ENCODE measurements around the gene NTRK3.

DNA sequence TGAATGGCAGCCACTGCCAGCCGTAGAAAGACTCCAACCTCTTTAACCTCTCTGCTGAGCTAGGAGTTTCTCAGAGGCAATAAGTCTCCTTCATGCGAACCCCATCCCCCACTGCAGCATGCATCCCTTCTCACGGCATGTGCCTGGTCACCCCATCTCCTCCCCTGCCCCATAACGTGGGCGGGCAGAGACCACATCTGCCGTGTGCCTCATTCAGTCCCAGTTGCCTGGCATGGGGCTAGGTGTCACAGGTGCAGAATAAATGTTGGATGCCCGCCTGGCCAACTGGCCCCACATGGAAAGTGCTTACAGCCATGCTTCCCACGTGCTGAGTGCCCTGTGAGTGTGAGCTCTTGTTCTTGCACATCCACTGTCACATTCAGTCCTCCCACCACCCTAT, 43.5 kb upstream of the NTRK3 start:
- TF ChIP-seq, protein P1, sequence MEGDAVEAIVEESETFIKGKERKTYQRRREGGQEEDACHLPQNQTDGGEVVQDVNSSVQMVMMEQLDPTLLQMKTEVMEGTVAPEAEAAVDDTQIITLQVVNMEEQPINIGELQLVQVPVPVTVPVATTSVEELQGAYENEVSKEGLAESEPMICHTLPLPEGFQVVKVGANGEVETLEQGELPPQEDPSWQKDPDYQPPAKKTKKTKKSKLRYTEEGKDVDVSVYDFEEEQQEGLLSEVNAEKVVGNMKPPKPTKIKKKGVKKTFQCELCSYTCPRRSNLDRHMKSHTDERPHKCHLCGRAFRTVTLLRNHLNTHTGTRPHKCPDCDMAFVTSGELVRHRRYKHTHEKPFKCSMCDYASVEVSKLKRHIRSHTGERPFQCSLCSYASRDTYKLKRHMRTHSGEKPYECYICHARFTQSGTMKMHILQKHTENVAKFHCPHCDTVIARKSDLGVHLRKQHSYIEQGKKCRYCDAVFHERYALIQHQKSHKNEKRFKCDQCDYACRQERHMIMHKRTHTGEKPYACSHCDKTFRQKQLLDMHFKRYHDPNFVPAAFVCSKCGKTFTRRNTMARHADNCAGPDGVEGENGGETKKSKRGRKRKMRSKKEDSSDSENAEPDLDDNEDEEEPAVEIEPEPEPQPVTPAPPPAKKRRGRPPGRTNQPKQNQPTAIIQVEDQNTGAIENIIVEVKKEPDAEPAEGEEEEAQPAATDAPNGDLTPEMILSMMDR (IDR thresholded peaks at IDR 0.05) = no peak
- no peak for TF ChIP-seq POLR2A (IDR thresholded peaks at IDR 0.05)

Data from suprapubic skin (tissue), 3 donors.